Hepatocyte (in vitro differentiated cells): ENCODE data around the gene TRANK1.

Source experiments
- CTCF ChIP-seq: fragments of 200-600 bp; sonication (generic); IDR thresholded peaks from 2 replicates; pipeline ENCODE4 v1.5.1; 2016; ENCODE audit warnings: antibody characterized with exemption, mild to moderate bottlenecking; ENCODE audit not compliant: poor library complexity
- EZH2 ChIP-seq: fragments of 200-600 bp; sonication (generic); IDR thresholded peaks from 2 replicates; pipeline ENCODE4 v1.6.1; 2016; ENCODE audit warnings: antibody characterized with exemption, mild to moderate bottlenecking, borderline replicate concordance
- EZH2phosphoT487 ChIP-seq: fragments of 200-600 bp; sonication (generic); IDR thresholded peaks from one replicate; pipeline ENCODE4 v1.6.1; 2018; ENCODE audit warnings: antibody characterized with exemption, mild to moderate bottlenecking, low read depth, moderate library complexity; ENCODE audit not compliant: unreplicated experiment, severe bottlenecking

GRCh38 chr3:36813305-36813704 is 131.5 kb downstream of the TRANK1 start:
- no peak for TF ChIP-seq CTCF
- TF ChIP-seq EZH2: no peak
- no peak for TF ChIP-seq EZH2phosphoT487
